Right cardiac atrium (tissue), 5 donors: ENCODE results near the gene CAMK2B. TPM values are rescaled to one million over a fixed set of nuclear protein-coding genes. Genes with fewer than 3 reads are reported as not detected.
A peak's percentile ranks its signal among the peaks of the same experiment; 100 is the strongest.

Experiments
- ATAC-seq, 2 donors: fragments of 200-7000 bp; cut with Tn5 transposase; one replicate each; pipeline versions ENCODE4 v1.8.0 to v1.9.1; 2020; ENCODE audit warnings: moderate library complexity in 2 of 2, mild to moderate bottlenecking in 1 of 2
- DNase-seq, 3 donors: peaks; one replicate each; pipeline ENCODE4 v3.0.0-alpha.2; 2020
- H3K27ac ChIP-seq: one replicate; pipeline ENCODE4 v1.5.1; 2013; ENCODE audit warnings: mild to moderate bottlenecking, low read length, control low read depth, moderate library complexity
- H3K27me3 ChIP-seq: one replicate; pipeline ENCODE4 v1.6.1; 2013; ENCODE audit not compliant: control insufficient read depth, insufficient read depth
- H3K4me1 ChIP-seq: one replicate; pipeline ENCODE4 v1.6.1; 2013; ENCODE audit warnings: low read length; ENCODE audit not compliant: control insufficient read depth, insufficient read depth
- H3K4me3 ChIP-seq: one replicate; pipeline ENCODE4 v1.5.1; 2013; ENCODE audit warnings: low read length, control low read depth
- H3K9me3 ChIP-seq: one replicate; pipeline ENCODE4 v1.6.1; 2013; ENCODE audit warnings: low read length; ENCODE audit not compliant: control insufficient read depth
- WGBS: extraction: QIAGEN DNeasy Blood & Tissue Kit; methylation state at CpG from one replicate; pipeline ENCODE4 v1.1.7; 2013; 5-methylcytosine and 5-hydroxymethylcytosine counted together
- intact Hi-C, 4 donors: fragments of 100-400 bp; cut with DNase I; formaldehyde crosslinking; loops; one replicate each; pipeline versions ENCODE4 v1.11.0 to v1.14.0; 2022 to 2023
- polyA plus RNA-seq: library from polyadenylated mRNA; stranded (reverse); fragments of 200-250 nt; gene quantifications from one replicate; pipeline ENCODE4 v1.2.3, GENCODE V29; 2013
- total RNA-seq, 4 donors: library from RNA; stranded (reverse); fragmentation: NEBNext Ultra II Directional; extraction: Animal tissue kit (Norgen Biotek cat#: 25700); gene quantifications; one replicate each; pipeline ENCODE4 v1.2.1, GENCODE V29; 2021
- donor health status: healthy with polysubstance abuse.
- donor health status: DM: no; HTN: yes; CAD: no.
- donor health status: DM: no; HTN: no; CAD: no.
- donor health status: DM: no; HTN: yes; CAD: no; lungs with severe emphysema.
- donor health status: DM: yes; HTN: yes; CAD: no.

The CAMK2B gene
- total and polyA plus RNA-seq, 5 donors: 79.7 to 134 (median 105) TPM

DNA sequence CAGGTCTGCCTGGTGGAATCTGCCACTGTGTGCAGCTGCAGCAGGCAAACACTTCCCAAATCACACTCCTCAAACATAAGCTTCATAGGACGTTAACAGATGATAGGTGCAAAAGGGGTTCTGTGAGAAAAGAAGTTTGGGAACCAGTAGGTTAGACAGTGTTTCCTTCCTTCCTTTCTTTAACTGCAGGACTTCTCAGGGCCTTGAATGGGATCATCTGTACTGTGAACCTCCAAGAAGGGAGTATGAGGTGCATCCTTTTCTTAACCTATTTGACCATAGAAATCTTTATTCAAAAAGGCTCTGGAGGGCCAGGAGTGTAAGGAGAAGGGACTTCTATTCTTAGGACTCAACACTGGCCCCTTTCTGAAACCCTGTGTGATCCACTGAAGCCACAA is 33.0 kb downstream of the CAMK2B start:
- Histone ChIP-seq H3K9me3 (no peaks in the 10 kb centered on the region), H3K4me3 (no peak overlapping the region), H3K27me3 (no peaks in the 10 kb centered on the region), H3K4me1 (peaks cover 26% of the 10 kb centered on the region), H3K27ac (peak overlapping the region; percentile 87)
- DNase-seq (peak in 1 of 3 donors; percentile 7), ATAC-seq (no peak)
- intact Hi-C loops: loop anchor here in 1 of 4 donors (5.0 kb wide), 1 partner anchor 35 kb away; no protein-coding TSS in a partner anchor
- WGBS: 22% methylated on average over 1 of the region's 1 CpG

DNA sequence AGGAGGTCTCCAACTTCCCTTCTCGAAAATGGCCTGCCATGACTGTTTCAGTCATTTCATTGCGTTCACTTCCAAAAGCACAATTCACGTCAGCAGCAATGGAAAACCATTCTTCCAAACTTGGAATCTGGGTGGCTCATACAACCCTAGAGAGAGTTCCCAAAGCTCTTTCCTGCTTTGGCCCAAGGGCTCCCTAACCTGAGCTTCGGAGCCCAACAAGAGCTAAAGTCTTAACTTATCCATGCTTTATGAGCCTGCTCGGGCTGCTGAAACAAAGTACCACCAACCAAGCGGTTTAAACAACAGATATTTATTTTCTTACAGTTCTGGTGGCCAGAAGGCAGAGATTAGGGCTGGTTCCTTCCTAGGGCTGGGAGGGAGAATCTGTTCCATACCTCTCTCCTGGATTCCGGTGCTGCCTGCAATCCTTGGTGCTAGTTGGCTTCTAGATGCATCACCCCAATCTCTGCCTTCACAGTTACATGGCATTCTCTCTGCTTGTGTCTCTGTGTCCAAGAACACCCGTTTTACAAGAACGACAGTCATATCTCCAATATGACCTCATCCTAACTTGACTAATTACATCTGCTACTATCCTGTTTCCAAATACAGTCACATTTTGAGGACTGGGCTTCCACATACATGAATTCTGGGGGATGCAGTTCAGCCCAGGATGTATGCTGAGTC is 33.5 kb downstream of the CAMK2B start:
- intact Hi-C loops: loop anchor here in 1 of 4 donors (5.0 kb wide), 1 partner anchor 35 kb away; no protein-coding TSS in a partner anchor
- 42% methylated on average over 9 of the region's 9 CpGs for WGBS
- peak in 1 of 3 donors; percentile 7 for DNase-seq
- ATAC-seq: no peak
- H3K9me3 ChIP-seq: no peaks in the 10 kb centered on the region
- H3K27ac ChIP-seq: peak overlapping the region; percentile 87
- no peak overlapping the region for H3K4me3 ChIP-seq
- peaks cover 26% of the 10 kb centered on the region for H3K4me1 ChIP-seq
- no peaks in the 10 kb centered on the region for H3K27me3 ChIP-seq

DNA sequence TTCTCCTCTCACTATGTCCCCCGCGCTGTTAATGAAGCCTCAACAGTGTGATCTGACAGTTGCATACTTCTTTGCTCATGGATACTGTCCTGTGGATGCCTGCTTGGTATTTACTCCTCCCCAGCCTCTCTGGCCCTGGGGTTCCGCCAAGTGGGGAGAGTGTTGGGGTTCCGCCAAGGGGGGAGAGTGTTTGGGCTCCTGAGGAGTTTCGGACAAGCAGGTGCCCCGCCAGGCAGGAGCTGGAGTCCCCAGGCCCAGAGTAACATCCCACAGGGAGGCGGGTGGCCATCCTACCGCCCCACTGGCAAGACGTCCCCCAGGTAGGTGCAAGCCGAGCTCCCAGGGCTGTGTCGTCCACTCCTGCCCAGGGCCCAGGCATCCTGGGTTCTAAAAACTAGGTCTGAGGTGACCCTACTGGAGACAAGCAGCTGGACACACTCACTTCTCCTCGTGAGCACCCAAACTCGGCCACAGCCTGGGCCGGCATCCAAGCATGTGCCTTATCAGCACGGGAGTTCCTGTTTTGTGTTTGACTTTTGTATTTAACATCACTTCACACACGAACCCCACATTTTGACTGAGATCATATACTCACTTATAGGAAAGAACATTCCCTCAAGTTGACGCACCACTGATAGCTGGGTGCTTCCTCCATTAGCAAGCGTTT is 34.2 kb downstream of the CAMK2B start:
- WGBS: 34% methylated on average over 18 of the region's 18 CpGs
- peak; percentile 84 to 95 (median 94) for DNase-seq
- H3K27me3 ChIP-seq: no peaks in the 10 kb centered on the region
- peak; percentile 72 to 78 for ATAC-seq
- H3K27ac ChIP-seq: peak overlapping the region; percentile 87
- no peaks in the 10 kb centered on the region for H3K9me3 ChIP-seq
- H3K4me3 ChIP-seq: no peak overlapping the region
- intact Hi-C loops: loop anchor here in 1 of 4 donors (5.0 kb wide), 1 partner anchor 34 kb away; no protein-coding TSS in a partner anchor
- H3K4me1 ChIP-seq: peaks cover 26% of the 10 kb centered on the region

DNA sequence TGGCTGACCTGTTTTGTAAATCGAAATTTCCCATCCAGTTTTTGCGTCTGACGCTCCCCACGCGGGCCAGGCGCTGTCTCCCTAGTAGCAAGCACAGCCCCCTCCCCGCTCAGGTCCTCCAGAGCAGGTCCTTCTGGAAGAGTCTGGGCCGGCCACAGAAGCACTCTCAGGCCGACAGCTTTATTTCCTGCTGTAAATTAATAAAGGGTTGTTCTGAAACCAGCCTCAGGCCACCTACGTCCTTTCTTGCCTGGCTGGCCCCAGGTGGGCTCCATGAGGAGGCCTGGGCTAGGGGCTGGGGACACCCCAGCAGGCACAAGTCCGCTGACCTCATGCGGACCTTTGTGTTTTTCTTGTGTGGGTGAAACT is 35.2 kb downstream of the CAMK2B start:
- no peak overlapping the region for H3K4me3 ChIP-seq
- ATAC-seq (no peak), DNase-seq (peak in 2 of 3 donors; percentile 52)
- 62% methylated on average over 12 of the region's 12 CpGs for WGBS
- H3K4me1 ChIP-seq: peaks cover 26% of the 10 kb centered on the region
- intact Hi-C loops: loop anchor here in 1 of 4 donors (5.0 kb wide), 1 partner anchor 33 kb away; no protein-coding TSS in a partner anchor
- H3K27ac ChIP-seq: peak overlapping the region; percentile 68
- H3K27me3 ChIP-seq: no peaks in the 10 kb centered on the region
- H3K9me3 ChIP-seq: no peaks in the 10 kb centered on the region

DNA sequence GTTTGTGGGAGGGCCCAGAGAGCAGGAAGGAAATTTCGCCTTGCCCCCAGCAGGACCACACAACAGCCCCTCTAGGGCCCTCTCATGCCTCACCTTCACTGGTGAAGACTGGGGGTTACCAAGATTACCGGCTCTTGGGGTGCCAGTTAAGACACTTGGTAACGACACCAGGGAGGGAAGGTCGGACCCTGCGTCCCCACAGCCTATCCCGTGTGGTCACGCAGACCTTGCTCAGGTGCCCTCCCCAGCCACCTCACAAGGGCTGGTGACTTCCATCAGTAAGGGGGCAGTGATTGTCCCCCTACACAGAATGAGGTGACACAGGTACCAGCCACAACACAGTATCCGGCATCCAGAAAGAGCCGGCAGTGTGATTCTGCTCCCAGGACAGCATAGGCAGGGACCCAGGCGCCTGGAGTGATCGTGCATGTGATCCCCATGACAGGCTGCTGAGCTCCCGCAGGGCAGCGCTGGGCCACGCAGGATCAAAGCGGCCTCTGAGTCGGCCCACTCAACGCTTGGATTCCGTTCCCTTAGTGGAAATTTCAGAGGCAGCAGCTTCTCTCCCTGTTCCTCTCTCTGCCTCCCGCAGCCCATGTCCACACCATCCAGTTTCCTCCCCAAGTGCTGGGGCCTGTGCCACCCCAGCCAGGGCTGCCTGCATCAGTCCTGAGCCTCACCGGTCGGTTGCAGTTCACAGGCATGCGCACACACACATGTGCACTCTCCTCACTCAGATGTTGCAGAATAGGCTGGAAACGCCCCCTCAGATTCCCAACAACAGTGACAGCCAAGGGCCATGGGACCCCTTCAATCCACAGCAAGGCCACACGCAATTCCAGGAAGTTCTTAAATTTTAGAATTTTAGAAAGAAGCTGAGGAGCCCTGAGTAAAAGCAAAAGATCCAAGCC is 35.8 kb downstream of the CAMK2B start:
- 65% methylated on average over 24 of the region's 24 CpGs for WGBS
- Histone ChIP-seq H3K27ac (peak overlapping the region; percentile 76), H3K4me3 (no peak overlapping the region), H3K4me1 (peaks cover 23% of the 10 kb centered on the region), H3K9me3 (no peaks in the 10 kb centered on the region), H3K27me3 (no peaks in the 10 kb centered on the region)
- DNase-seq (peak; percentile 24 to 69 (median 60)), ATAC-seq (peak in 1 of 2 donors; percentile 22)
- intact Hi-C loops: loop anchor here in 1 of 4 donors (5.0 kb wide), 1 partner anchor 32 kb away; no protein-coding TSS in a partner anchor

DNA sequence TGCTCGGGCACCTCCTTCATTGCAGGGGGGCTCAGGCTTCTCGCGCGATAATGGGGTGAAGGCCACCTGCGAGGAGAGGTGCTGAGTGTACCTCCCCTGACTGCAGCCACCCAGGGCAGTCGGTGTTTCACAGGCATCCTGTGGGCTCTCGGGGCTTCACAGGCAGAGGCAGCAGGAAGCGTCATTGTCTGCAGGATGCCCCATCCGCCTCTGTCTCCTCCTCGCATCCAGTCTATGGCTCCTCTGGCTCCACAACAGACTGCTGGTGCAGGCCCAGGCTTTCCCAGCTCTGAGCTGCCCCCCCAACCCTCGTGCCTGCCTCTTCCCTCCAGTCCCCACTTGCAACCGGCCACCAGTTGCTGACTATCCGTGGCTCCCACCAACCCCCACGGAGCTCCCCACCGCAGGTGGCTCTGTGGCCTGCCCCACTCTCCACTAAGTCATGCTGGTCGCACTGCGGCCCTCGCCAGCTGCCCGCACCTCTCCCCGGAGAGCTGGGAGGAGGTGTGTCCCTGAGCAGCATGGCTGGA is 36.5 kb downstream of the CAMK2B start:
- 73% methylated on average over 20 of the region's 20 CpGs for WGBS
- intact Hi-C loops: no loop called here
- no peaks in the 10 kb centered on the region for H3K9me3 ChIP-seq

DNA sequence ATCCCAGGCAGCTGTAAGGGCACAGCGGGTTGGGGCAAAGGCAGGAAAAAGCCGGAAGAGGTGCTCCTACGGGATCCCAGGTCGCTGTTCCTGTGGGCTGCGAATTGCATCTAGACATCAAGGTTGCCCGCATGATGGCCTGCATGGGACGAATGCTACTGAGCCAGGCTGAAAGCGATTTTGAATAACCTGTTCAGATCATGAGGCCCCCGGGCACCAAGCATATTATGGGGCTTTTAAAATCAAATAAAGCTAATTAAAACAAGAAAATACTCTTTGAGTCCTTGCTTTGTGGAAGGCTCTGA is 37.1 kb downstream of the CAMK2B start:
- no peak overlapping the region for H3K27ac ChIP-seq
- H3K4me1 ChIP-seq: peaks cover 21% of the 10 kb centered on the region
- DNase-seq: peak in 1 of 3 donors; percentile 46
- intact Hi-C loops: no loop called here
- ATAC-seq: no peak
- no peaks in the 10 kb centered on the region for H3K27me3 ChIP-seq
- H3K4me3 ChIP-seq: no peak overlapping the region
- 95% methylated on average over 9 of the region's 9 CpGs for WGBS
- H3K9me3 ChIP-seq: no peaks in the 10 kb centered on the region

More for the DNA sequence above, 36.5 kb downstream of the CAMK2B start:
- ATAC-seq (no peak), DNase-seq (peak; percentile 14 to 56 (median 36))
- Histone ChIP-seq H3K4me1 (peaks cover 21% of the 10 kb centered on the region), H3K27ac (peak overlapping the region; percentile 76), H3K27me3 (no peaks in the 10 kb centered on the region), H3K4me3 (no peak overlapping the region)

DNA sequence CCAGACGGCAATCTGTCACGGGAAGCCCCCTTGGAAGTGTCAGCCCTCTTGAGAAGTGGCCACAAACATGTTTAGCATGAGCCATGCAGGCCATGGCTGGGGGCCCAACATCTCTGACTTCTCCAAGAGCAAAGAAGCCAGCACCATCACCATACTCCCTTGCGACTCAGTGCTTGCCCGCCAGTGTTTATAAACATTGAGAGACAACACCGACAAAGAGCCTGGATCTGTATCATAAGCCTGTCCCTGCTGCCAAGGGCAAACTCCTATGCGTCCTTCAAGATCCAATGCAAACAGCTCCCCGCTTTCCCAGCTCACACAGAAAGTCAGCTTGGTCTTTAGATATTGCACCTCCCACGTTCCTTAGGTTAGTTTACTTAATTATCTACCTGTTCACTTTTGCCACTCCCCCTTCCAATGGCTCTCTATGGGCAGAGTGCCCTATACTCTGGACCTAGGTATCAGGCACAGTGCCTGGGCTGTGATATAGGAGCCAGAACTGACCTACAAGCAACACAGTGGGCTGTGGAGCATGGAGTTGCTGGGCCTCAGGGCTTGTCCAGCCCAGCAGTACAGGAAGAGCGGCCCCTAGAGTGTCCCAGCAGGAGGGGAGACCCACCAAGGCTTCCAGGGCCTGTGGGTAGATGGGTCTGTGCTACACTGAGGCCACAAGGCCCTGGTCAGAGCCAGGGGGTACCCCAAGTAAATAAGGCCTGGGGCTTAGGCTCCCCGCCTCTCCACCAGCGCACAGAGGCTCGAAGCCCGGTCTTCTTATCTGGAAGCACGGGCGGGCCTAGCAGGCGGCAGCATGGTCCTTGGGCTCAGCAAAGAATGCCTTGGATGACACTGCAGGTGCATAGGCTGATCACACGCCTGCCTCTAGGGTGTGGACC is 37.7 kb downstream of the CAMK2B start:
- H3K27me3 ChIP-seq: no peaks in the 10 kb centered on the region
- WGBS: 83% methylated on average over 17 of the region's 17 CpGs
- ATAC-seq (no peak), DNase-seq (peak; percentile 6 to 32 (median 8))
- intact Hi-C loops: no loop called here
- H3K9me3 ChIP-seq: no peaks in the 10 kb centered on the region
- H3K4me3 ChIP-seq: no peak overlapping the region
- peaks cover 21% of the 10 kb centered on the region for H3K4me1 ChIP-seq
- no peak overlapping the region for H3K27ac ChIP-seq

DNA sequence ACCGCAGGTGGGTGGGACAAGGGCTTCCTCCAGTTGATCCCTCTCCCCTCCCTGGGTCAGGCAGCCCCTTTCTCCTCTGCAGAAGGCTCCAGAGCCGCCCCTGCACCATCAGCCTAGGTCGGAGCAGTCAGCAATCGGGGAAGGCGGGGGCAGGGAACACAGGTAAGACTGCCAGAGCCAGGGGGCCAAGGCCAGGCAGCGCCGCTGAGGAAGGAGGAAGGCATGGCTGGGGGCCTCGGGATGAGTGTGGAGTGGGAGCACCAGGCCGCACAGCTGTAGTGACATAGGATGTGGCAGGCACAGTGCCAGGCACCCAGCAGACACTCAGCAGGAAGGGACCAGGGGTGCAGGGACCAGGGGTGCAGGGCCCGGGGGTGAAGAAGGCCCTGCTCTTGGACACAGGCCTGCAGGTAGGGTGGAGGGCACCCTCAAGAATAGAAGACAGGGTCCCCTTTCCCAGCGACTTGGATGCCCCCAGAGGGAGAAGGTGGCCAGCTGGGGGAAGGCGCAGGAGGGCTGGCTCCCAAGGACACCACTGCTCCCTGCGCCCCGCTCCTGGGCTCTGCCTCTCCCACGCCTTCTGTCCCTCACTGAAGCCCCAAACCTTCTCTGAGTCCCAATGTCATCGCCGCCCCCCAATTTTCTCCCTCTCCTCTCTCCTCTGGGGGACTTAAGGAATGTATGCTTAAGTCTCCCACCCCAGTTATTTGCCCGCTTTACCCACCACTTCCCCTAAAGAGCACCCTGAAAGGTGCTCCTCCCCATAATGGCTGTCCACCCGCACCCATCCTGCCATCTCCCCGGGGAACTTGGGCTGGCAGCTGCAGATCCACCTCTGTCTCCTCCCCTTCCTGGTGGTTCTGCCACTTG is 38.5 kb downstream of the CAMK2B start:
- Histone ChIP-seq H3K27me3 (no peaks in the 10 kb centered on the region), H3K4me1 (peaks cover 16% of the 10 kb centered on the region), H3K4me3 (no peak overlapping the region), H3K27ac (no peak overlapping the region), H3K9me3 (no peaks in the 10 kb centered on the region)
- 88% methylated on average over 20 of the region's 20 CpGs for WGBS
- DNase-seq (peak; percentile 12 to 53 (median 23)), ATAC-seq (no peak)
- intact Hi-C loops: no loop called here
